H1 (cell line): ENCODE data around the gene KCTD16.

Source experiments
- EZH2 ChIP-seq: fragments of 200-600 bp; sonication (generic); IDR thresholded peaks from 2 replicates; pipeline ENCODE4 v1.7.1; 2012; ENCODE audit warnings: low read depth, mild to moderate bottlenecking, moderate library complexity, low read length, inconsistent platforms; ENCODE audit not compliant: severe bottlenecking
- KDM1A ChIP-seq: fragments of 200-600, 300-600 bp; sonication (generic); IDR thresholded peaks from 2 replicates; pipeline ENCODE4 v1.7.1; 2016; ENCODE audit warnings: mild to moderate bottlenecking, low read length, borderline replicate concordance
- SRF ChIP-seq: IDR thresholded peaks from 2 replicates; pipeline ENCODE4 v1.6.1; 2011; ENCODE audit warnings: mild to moderate bottlenecking, low read depth, low read length, moderate library complexity
- TF ChIP-seq, protein P1 (sequence below): IDR thresholded peaks from 2 replicates; pipeline ENCODE4 v1.6.1; 2012; ENCODE audit warnings: low read length, inconsistent platforms

DNA sequence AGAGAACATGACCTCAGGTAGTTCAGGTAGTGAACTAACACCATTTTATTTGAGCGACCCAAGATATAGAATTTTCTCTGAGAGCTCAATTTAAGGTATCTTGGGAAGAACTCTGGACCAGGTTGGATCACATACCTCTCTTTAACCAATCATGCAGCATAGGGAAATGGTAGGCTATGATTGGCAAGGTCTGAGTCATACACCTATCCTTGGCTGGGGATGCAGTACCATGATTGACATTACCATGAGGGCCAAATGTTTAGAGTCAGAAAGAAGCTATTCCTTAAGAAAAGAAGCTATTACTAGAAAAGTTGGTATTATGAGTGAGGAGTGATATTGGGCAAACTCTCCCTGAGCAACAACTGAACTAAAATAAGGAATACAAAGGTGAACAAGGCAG, 258.7 kb downstream of the KCTD16 start:
- TF ChIP-seq EZH2 (no peak), SRF (no peak), KDM1A (no peak)
- TF ChIP-seq, protein P1, sequence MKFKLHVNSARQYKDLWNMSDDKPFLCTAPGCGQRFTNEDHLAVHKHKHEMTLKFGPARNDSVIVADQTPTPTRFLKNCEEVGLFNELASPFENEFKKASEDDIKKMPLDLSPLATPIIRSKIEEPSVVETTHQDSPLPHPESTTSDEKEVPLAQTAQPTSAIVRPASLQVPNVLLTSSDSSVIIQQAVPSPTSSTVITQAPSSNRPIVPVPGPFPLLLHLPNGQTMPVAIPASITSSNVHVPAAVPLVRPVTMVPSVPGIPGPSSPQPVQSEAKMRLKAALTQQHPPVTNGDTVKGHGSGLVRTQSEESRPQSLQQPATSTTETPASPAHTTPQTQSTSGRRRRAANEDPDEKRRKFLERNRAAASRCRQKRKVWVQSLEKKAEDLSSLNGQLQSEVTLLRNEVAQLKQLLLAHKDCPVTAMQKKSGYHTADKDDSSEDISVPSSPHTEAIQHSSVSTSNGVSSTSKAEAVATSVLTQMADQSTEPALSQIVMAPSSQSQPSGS: no peak
